Measurements from ENCODE around the gene KRTAP4-8.
"Not testable (repeated sequence)": the region's sequence is repeated elsewhere in the genome, so short reads cannot be mapped to it uniquely, and the experiment has no call there.

KRTAP4-8 gene

DNA sequence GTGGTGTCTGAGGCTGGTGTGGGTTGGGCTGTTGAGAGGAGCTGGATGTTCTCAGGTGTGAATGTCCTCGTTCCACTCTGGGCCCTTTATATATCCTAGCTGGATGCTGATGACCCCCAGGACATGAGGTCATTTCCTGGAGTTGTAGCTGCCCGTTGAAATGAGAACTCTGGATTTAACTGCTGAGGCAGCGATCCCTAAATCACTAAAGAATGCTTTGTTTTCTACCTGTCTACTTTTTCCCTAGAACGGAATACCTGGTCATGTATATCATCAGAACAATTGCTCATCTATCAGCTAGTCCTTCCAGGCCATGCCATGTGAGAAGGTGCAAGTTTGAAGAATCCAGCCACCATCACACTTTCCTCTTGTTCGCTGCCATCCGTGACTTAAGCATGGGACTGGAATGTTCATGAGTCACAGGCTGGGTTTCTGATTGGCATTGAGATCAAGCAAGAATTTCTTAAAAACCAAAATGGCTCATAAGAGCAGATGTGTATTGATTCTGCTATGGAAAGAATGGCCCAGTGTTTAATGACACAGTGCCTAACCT, 37.8 kb downstream of the KRTAP4-8 start, which contains the start of gene KRTAP2-3:
Gene KRTAP2-3 (minus strand): TSS at position 63 of the 553 bp plus-strand sequence. CDS start 64 bp downstream, outside the sequence.
- Histone ChIP-seq H3K4me1 (ENCODE audit: control insufficient read depth, insufficient read depth, low read length) (peaks cover 42% of the 10 kb centered on the region), H3K4me3 (ENCODE audit: low read length) (peak within 1 kb of the TSS; percentile 18), H3K9ac (ENCODE audit: low read length) (peak within 1 kb of the TSS; percentile 52), H3K9me3 (ENCODE audit: control insufficient read depth, low read length) (no peaks in the 10 kb centered on the region), H3K36me3 (ENCODE audit: control insufficient read depth, insufficient read depth, low read length, severe bottlenecking) (no peaks in the 10 kb centered on the region), H3K27me3 (replicated peaks; ENCODE audit: control insufficient read depth, insufficient read depth, low read length) (no peaks in the 10 kb centered on the region)
- DNase-seq (ENCODE audit: low read depth): peak; percentile 91

GRCh38 chr17:41059276-41060051, 38.5 kb downstream of the KRTAP4-8 start:
- not testable (repeated sequence) for H3K36me3 ChIP-seq (ENCODE audit: control insufficient read depth, insufficient read depth, low read length, severe bottlenecking); H3K9me3 ChIP-seq (ENCODE audit: control insufficient read depth, low read length); H3K27me3 ChIP-seq (replicated peaks; ENCODE audit: control insufficient read depth, insufficient read depth, low read length); H3K4me3 ChIP-seq (ENCODE audit: low read length)
- peak; percentile 89 for DNase-seq (ENCODE audit: low read depth)
- H3K9ac ChIP-seq (ENCODE audit: low read length): peak overlapping the region; percentile 46
- peaks cover 42% of the 10 kb centered on the region for H3K4me1 ChIP-seq (ENCODE audit: control insufficient read depth, insufficient read depth, low read length)

- no peaks in the 10 kb centered on the region for H3K9me3 ChIP-seq (ENCODE audit: control insufficient read depth, low read length)
- peak overlapping the region; percentile 18 for H3K4me3 ChIP-seq (ENCODE audit: low read length)
- H3K4me1 ChIP-seq (ENCODE audit: control insufficient read depth, insufficient read depth, low read length): peaks cover 42% of the 10 kb centered on the region
- no peak for DNase-seq (ENCODE audit: low read depth)
- peak overlapping the region; percentile 20 for H3K9ac ChIP-seq (ENCODE audit: low read length)
- no peaks in the 10 kb centered on the region for H3K36me3 ChIP-seq (ENCODE audit: control insufficient read depth, insufficient read depth, low read length, severe bottlenecking)
- no peaks in the 10 kb centered on the region for H3K27me3 ChIP-seq (replicated peaks; ENCODE audit: control insufficient read depth, insufficient read depth, low read length)
Measured at GRCh38 chr17:41058741-41059140, 39.2 kb downstream of the KRTAP4-8 start.

GRCh38 chr17:41057547-41057946, 40.4 kb downstream of the KRTAP4-8 start:
- Histone ChIP-seq H3K4me3 (ENCODE audit: low read length) (no peak overlapping the region), H3K27me3 (replicated peaks; ENCODE audit: control insufficient read depth, insufficient read depth, low read length) (no peaks in the 10 kb centered on the region), H3K36me3 (ENCODE audit: control insufficient read depth, insufficient read depth, low read length, severe bottlenecking) (no peaks in the 10 kb centered on the region), H3K9ac (ENCODE audit: low read length) (no peak overlapping the region), H3K9me3 (ENCODE audit: control insufficient read depth, low read length) (peaks cover 6% of the 10 kb centered on the region), H3K4me1 (ENCODE audit: control insufficient read depth, insufficient read depth, low read length) (peaks cover 42% of the 10 kb centered on the region)
- DNase-seq (ENCODE audit: low read depth): no peak

DNA sequence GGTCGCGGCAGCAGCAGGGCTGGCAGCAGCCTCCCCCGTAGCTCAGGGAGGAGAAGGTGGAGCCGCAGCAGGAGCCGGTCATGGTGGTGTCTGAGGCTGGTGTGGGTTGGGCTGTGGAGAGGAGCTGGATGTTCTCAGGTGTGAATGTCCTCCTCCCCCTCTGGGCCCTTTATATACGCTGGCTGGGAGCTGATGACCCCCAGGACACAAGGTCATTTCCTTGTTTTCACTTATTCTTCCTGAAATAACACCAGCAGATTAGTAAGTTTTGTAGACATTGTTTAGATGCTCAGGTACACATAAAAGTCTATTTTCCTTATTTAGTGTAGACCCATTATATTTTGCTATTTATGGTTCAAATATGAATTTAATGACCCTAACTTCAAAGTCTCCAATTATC, 42.8 kb downstream of the KRTAP4-8 start, which contains the start of gene KRTAP2-2:
Gene KRTAP2-2 (minus strand): TSS at position 101 of the 400 bp plus-strand sequence. CDS start 19 bp downstream, at position 82.
- not testable (repeated sequence) for H3K9ac ChIP-seq (ENCODE audit: low read length); H3K36me3 ChIP-seq (ENCODE audit: control insufficient read depth, insufficient read depth, low read length, severe bottlenecking); H3K27me3 ChIP-seq (replicated peaks; ENCODE audit: control insufficient read depth, insufficient read depth, low read length); H3K9me3 ChIP-seq (ENCODE audit: control insufficient read depth, low read length); H3K4me3 ChIP-seq (ENCODE audit: low read length); DNase-seq (ENCODE audit: low read depth)
- H3K4me1 ChIP-seq (ENCODE audit: control insufficient read depth, insufficient read depth, low read length): peaks cover 20% of the 10 kb centered on the region

DNA sequence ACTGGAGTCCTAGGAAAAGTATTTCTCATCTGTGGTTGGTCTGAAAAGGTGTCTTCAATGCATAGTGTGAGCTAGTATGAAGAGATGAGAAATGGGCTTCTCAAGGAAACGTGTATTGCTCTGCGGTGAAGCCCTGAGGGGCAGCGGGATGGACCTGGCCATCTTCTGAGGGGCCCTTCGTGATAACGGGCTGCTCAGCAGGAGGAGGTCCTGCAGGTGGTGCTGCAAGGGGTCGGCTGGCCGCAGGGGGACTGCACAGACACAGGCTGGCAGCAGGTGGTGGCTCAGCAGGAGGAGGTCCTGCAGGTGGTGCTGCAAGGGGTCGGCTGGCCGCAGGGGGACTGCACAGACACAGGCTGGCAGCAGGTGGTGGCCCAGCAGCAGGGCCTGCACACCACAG, 43.4 kb downstream of the KRTAP4-8 start:
- H3K4me1 ChIP-seq (ENCODE audit: control insufficient read depth, insufficient read depth, low read length): peaks cover 16% of the 10 kb centered on the region
- not testable (repeated sequence) for DNase-seq (ENCODE audit: low read depth); H3K9ac ChIP-seq (ENCODE audit: low read length); H3K36me3 ChIP-seq (ENCODE audit: control insufficient read depth, insufficient read depth, low read length, severe bottlenecking); H3K9me3 ChIP-seq (ENCODE audit: control insufficient read depth, low read length); H3K4me3 ChIP-seq (ENCODE audit: low read length); H3K27me3 ChIP-seq (replicated peaks; ENCODE audit: control insufficient read depth, insufficient read depth, low read length)

DNA sequence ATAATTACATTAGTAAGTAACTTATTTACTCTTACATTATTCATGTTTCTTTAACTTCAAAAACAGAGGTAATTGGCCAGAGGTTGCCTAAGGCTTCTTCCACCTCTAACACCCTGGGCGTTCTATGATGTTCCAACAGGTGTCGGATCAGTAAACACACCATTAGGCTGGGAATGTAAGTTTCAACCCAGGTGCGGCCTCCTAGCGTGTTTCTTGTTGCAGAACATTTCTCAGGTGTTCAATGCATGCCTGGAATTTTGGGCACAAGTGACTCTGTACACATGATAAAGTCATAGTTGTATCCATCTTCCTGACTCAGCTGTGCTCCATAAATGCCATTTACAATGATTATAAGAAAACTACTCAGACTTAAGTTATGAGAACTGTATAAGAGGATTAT, 43.9 kb downstream of the KRTAP4-8 start:
- no peak for DNase-seq (ENCODE audit: low read depth)
- Histone ChIP-seq H3K4me3 (ENCODE audit: low read length) (no peak overlapping the region), H3K4me1 (ENCODE audit: control insufficient read depth, insufficient read depth, low read length) (peaks cover 13% of the 10 kb centered on the region), H3K9ac (ENCODE audit: low read length) (no peak overlapping the region), H3K9me3 (ENCODE audit: control insufficient read depth, low read length) (peaks cover 6% of the 10 kb centered on the region), H3K36me3 (ENCODE audit: control insufficient read depth, insufficient read depth, low read length, severe bottlenecking) (no peaks in the 10 kb centered on the region), H3K27me3 (replicated peaks; ENCODE audit: control insufficient read depth, insufficient read depth, low read length) (no peaks in the 10 kb centered on the region)

GRCh38 chr17:41052566-41052965, 45.4 kb downstream of the KRTAP4-8 start:
- no peak for DNase-seq (ENCODE audit: low read depth)
- Histone ChIP-seq H3K9ac (ENCODE audit: low read length) (no peak overlapping the region), H3K4me3 (ENCODE audit: low read length) (no peak overlapping the region), H3K36me3 (ENCODE audit: control insufficient read depth, insufficient read depth, low read length, severe bottlenecking) (no peaks in the 10 kb centered on the region), H3K27me3 (replicated peaks; ENCODE audit: control insufficient read depth, insufficient read depth, low read length) (no peaks in the 10 kb centered on the region), H3K4me1 (ENCODE audit: control insufficient read depth, insufficient read depth, low read length) (peaks cover 17% of the 10 kb centered on the region), H3K9me3 (ENCODE audit: control insufficient read depth, low read length) (peaks cover 6% of the 10 kb centered on the region)

DNA sequence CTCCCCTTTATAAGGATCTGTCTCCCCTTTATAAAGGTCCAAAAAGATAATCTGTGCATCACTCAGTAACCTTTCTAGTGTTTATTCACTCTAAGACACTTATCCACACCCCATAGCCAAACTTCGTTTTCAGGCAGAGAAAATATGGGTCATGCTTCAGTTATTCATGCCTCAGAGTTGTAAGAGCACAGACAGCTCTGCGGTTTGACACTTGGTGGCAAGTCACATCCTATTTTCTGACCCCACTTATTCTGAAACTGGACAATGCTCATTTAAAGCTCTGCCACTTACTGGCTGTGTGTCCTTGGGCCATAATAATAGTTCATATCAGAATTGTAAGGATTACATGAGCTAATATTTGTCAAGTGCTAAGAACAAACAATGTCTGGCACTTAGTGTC, 48.8 kb downstream of the KRTAP4-8 start:
- peak overlapping the region; percentile 2 for H3K9ac ChIP-seq (ENCODE audit: low read length)
- no peaks in the 10 kb centered on the region for H3K27me3 ChIP-seq (replicated peaks; ENCODE audit: control insufficient read depth, insufficient read depth, low read length)
- H3K4me3 ChIP-seq (ENCODE audit: low read length): no peak overlapping the region
- peaks cover 6% of the 10 kb centered on the region for H3K9me3 ChIP-seq (ENCODE audit: control insufficient read depth, low read length)
- peaks cover 17% of the 10 kb centered on the region for H3K4me1 ChIP-seq (ENCODE audit: control insufficient read depth, insufficient read depth, low read length)
- peak; percentile 68 for DNase-seq (ENCODE audit: low read depth)
- H3K36me3 ChIP-seq (ENCODE audit: control insufficient read depth, insufficient read depth, low read length, severe bottlenecking): no peaks in the 10 kb centered on the region

DNA sequence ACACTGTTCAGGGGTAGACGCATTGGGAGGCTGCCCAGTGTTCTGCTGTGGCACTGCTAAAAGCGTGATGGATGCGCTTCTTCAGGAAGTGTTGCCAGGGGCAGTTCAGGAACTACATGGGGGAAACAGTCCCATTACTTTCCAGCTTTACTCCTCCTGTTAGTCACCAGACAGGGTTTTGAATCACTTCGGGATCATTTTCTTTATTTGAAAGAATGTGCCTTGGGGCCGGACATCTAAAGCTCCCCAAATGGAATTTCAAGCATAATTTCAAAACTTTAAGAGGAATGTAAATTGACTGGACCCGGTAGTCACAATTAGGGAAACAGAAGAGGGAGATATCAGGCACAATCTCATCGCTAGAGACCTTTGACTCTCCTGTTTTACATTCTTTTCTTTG, 49.5 kb downstream of the KRTAP4-8 start:
- Histone ChIP-seq H3K4me3 (ENCODE audit: low read length) (no peak overlapping the region), H3K4me1 (ENCODE audit: control insufficient read depth, insufficient read depth, low read length) (peaks cover 17% of the 10 kb centered on the region), H3K9ac (ENCODE audit: low read length) (peak overlapping the region; percentile 2), H3K9me3 (ENCODE audit: control insufficient read depth, low read length) (peaks cover 4% of the 10 kb centered on the region), H3K27me3 (replicated peaks; ENCODE audit: control insufficient read depth, insufficient read depth, low read length) (no peaks in the 10 kb centered on the region), H3K36me3 (ENCODE audit: control insufficient read depth, insufficient read depth, low read length, severe bottlenecking) (no peaks in the 10 kb centered on the region)
- DNase-seq (ENCODE audit: low read depth): peak; percentile 77

Measured in adipocyte (in vitro differentiated cells).